Stimulated activated CD4-positive, alpha-beta T cell treated with anti-CD3 and anti-CD28 coated beads, Interleukin-4, amount 100 ng/mL, for 24 hours (primary cell): Measurements from ENCODE around the gene CENPN.

Experiments
- DNase-seq: peaks from one replicate; pipeline ENCODE4 v3.0.0-alpha.2; 2020

CENPN gene

GRCh38 chr16:80992676-80993293 is 14.2 kb upstream of the CENPN start:
- DNase-seq = no peak

GRCh38 chr16:80993307-80993706 is 13.7 kb upstream of the CENPN start:
- no peak for DNase-seq

GRCh38 chr16:80993834-80994233 is 13.2 kb upstream of the CENPN start:
- no peak for DNase-seq

DNA sequence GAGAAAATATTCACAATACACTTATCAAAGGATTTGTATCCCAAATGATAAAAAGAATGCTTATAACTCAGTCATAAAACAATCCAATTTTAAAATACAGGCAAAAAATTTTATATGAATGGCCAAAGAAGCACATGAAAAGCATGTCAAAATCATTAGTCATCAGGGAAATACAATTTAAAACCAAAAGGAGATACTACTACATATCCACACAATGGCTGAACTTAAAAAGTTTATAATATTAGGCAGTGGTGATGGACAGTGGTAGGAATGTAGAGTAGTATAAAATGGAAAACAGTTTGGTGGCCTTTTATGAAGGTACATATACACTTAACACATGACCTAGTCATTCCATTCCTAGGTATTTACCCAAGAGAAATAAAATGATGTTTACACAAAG is 12.6 kb upstream of the CENPN start:
- no peak for DNase-seq

DNA sequence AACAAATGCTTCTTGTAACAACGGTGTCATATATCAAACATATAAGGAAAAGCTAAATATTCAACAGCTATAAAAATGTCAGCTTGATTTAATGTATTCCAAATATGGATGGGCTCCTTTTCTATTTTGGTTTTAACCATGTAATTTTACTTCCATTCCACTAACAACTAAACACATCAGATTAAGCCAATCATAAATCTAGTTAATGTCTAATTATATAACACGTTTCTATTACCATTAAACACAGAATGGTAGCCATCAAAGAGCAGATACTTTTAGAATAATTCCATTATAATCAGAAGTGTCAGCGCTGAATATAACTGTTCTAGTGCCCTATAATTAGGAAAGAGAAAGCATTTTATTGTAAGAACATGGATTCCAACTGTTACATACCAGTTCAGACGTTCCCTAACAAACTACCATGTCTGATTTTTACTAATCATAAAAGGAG is 10.3 kb upstream of the CENPN start:
- DNase-seq = no peak

- DNase-seq = no peak
These were observed 9.7 kb upstream of the CENPN start for GRCh38 chr16:80997139-80997798.

- DNase-seq = no peak
These were observed 8.9 kb upstream of the CENPN start for GRCh38 chr16:80997964-80998620.

DNA sequence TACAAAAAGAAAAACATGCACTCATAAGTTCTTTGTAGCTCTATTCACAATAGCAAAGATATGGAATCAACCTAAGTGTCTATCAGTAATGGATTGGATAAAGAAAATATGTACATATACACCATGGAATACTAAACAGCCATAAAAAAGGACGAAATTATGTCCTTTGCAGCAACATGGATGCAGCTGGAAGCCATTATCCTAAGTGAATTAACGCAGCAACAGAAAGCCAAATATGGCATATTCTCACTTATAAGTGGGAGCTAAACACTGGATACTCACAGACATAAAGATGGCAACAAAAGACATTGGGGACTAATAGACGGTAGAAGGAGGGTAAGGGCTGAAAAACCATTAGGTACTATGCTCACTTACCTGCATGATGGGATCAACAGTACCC is 6.1 kb upstream of the CENPN start:
- no peak for DNase-seq

DNA sequence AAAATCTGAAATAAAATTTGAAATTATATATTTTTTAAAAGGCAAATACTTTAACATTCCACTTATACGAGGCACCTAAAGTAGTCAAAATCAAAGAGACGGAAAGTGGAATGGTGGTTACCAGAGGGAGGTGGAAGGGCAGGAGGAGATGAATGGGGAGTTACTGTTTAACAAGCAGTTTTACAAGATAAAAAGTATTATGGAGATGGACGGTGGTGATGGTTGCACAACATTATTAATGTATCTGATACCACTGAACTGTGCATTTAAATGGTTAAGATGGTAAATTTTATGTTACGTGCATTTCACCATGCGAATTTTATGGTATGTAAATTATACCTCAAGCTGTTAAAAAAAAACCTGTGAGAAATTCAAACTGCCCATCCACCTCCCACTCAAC is 5.7 kb upstream of the CENPN start:
- DNase-seq = no peak

- DNase-seq = no peak
These were observed 4.0 kb upstream of the CENPN start for GRCh38 chr16:81003064-81003463.

DNA sequence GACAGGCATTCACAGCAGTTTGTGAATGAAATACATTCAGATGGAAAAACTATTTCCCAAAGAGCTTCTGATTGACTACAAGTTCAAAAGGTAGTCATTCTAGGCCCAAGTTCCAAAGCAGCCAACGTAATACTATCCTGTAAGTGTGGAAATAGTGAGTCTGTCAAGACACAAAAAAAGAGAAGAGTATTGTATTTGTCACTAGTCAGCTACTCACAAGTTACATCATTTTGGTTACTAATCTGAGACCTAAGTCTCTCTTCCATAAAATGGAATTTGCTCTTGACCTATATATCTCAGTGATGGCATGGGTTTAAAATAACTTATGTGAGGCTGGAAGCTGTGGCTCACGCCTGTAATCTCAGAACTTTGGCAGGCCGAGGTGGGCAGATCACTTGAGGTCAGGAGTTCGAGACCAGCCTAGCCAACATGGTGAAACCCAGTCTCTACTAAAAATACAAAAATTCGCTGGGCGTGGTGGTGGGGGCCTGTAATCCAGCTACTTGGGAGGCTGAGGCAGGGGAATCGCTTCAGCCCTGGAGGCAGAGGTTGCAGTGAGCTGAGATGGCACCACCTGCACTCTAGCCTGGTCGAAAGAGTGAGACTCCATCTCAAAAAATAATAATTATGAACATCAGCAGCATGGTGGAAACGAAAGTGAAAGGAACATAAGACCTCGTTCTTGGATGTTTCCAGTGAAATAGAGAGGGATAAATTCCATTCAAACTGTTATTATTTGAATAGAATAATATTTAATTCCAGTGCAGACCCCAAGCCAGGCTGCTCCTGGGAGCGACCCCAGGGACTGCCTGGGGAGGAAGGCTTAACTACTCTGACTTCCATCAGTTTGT is 3.2 kb upstream of the CENPN start:
- no peak for DNase-seq

GRCh38 chr16:81004646-81005353 is 2.2 kb upstream of the CENPN start:
- peak; percentile 43 for DNase-seq

DNA sequence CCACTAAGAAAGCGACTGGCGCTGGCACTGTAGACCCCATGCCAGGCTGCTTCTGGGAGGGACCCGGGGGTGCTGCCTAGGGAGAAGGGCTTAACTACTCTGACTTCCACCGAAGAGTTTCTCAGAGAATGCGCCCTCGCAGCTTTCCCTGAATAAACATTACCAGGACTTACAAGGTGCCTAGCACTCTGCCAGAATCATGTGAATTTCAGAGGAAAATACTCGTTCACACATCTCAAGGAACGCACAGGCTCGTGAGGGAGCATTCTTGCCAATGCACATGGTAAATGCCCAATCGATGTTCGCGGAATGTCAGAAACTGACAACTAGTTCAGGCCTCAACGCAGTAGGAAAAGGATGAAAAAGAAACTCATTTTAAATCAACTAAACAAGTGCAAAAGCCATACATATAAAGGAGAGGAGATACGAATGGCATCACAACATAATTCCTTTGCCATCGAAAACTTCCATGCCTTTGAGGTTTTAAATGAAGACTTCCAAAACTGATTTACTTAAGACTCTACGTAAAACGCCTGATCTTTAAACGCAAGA is 1.3 kb upstream of the CENPN start:
- DNase-seq = no peak

GRCh38 chr16:81006211-81006812 is 702 bp upstream of the CENPN start:
- peak; percentile 76 for DNase-seq

- DNase-seq = no peak
These were observed 1.4 kb downstream of the CENPN start for GRCh38 chr16:81008505-81008789.

- DNase-seq = no peak
These were observed 6.0 kb downstream of the CENPN start for GRCh38 chr16:81012974-81013373.

- no peak for DNase-seq
These were observed 7.7 kb downstream of the CENPN start for GRCh38 chr16:81014672-81015071.

- no peak for DNase-seq
These were observed 11.5 kb downstream of the CENPN start for GRCh38 chr16:81018496-81018895.

- no peak for DNase-seq
These were observed 19.4 kb downstream of the CENPN start for GRCh38 chr16:81026429-81026828.

DNA sequence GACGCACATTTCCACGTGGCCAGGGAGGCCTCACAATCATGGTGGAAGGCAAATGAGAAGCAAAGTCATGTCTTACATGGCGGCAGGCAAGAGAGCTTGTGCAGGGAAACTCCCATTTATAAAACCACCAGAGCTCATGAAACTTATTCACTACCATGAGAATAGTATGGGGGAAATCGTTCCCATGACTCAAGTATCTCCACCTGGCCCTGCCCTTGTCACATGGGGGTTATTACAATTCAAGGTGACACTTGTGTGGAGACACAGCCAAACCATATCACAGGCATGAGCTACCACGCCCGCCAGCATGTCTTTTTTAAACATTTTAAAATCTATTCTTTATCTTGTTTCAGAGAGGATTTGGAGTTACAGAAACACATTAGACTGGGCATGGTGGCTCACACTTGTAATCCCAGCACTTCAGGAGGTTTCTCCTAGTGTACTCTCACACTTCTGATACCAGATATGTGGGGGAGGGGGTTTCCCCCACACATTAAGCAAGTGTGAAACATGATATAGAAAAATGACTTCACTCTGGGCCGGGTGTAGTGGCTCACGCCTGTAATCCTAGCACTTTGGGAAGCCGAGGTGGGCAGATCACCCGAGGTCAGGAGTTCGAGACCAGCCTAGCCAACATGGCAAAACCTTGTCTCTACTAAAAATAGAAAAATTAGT is 23.1 kb downstream of the CENPN start:
- DNase-seq = peak; percentile 18

DNA sequence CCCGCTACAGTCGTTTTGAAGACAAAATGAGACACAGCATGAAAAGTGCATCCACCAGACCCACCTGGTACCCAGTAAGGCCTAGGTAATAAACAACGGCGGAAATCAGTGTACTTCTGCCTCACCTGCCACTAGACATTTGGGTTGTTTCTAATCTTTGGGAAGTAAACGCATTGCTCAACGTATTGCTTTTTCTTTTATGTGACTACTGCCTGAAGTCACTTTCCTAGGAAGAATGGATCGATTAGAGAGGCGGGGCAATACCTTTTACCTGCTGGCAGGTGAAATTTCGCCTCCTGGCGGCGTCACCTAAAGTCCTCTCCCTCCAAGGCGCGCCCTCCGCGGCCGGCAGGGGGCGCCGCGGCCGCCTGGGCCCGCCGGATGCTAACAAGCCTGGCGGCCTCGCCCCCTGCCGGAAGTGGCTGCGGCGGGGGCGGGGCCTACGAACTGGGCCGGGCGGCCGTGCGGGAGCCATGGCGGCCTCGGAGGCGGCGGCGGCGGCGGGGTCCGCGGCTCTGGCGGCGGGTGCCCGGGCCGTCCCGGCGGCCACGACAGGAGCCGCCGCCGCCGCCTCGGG is 28.5 kb downstream of the CENPN start, which contains the start of gene ATMIN:
ATMIN (plus strand) TSS at position 445 of the 577 bp plus-strand sequence; CDS start at position 474, 29 bp downstream.
- DNase-seq = peak; percentile 85
